ENCODE results near the gene P2RY2. TPM values are rescaled to one million over a fixed set of nuclear protein-coding genes. Genes with fewer than 3 reads are reported as not detected.

P2RY2 gene
- total RNA-seq, 2 experiments from 2014 or later = not detected

DNA sequence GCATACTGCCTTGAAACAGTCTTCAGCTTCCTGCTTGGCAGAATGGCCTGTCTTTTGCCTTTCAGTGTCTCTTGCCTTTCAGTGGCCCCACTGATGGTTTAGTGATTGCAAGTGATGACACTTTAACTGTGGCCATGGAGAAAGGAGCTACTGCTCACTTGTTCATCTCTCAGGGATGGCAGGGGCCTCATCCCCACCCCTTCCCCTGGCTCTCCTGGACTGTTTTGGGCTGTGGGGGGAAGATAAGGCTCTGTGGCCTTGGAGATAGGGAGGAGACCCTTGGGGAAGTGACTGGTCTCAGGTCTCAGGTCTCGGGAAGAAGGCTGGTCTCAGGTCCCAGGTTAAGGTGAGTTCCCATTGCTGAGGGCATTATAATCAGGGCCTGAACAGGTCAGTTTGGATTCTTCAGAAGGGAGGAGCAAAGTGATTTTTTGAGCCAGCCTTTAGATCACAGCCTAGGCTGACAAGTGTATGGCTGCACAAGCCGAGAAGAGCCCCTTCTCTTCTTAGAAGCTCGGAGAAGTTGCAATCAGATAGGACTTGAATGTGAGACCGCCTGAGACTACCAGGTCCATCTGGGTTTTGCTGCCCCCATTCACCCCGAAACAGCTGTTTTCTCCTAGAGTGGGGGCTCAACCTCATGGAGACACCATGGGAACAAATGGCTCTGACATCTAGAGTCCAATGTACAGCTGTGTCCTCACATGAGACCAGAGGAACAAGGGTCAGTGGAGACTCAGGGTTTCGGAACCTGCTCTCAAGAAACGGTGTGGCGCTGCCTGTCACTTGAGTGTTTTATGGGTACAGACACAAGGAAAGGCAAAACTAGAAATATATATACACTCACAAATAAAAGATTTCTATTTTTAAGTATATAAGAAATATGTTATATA lies 15.9 kb upstream of the P2RY2 start:
- CTCF ChIA-PET = interaction anchor here (1.0 to 1.1 kb wide), 2 partner anchors 12 to 133 kb away, joined by 3 read pairs; no protein-coding TSS in a partner anchor
- no peak for ATAC-seq
- H3K27ac Mint-ChIP-seq = no peak overlapping the region
- H3K27me3 Mint-ChIP-seq = peaks cover 35% of the 10 kb centered on the region
- H3K9me3 Mint-ChIP-seq (ENCODE audit: low read depth) = no peaks in the 10 kb centered on the region
- peaks cover 8% of the 10 kb centered on the region for H3K4me1 Mint-ChIP-seq
- no peak overlapping the region for H3K4me3 Mint-ChIP-seq
- H3K36me3 Mint-ChIP-seq = no peaks in the 10 kb centered on the region
- DNase-seq = no peak

DNA sequence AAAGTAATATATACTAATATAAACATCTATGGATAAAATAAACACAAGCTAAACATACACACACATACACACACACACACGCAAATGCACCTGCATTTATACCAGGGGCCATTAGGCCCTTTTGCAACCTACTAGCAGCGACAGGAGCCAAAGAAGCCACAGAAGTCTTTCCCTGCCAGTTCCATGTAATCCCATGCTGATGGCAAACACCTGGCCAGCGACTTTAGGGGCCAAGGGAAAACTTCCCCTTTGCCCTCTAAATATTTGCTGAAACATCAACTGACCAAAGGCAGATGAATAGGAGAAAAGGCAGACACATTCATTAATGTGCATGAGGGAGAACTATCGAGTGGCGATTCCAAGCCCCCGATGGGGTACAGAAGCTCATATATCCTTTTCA lies 14.8 kb upstream of the P2RY2 start:
- Mint-ChIP-seq H3K36me3 (no peaks in the 10 kb centered on the region), H3K9me3 (ENCODE audit: low read depth) (no peaks in the 10 kb centered on the region), H3K27me3 (peaks cover 35% of the 10 kb centered on the region), H3K4me3 (no peak overlapping the region), H3K27ac (no peak overlapping the region), H3K4me1 (peaks cover 8% of the 10 kb centered on the region)
- DNase-seq (no peak), ATAC-seq (no peak)
- CTCF ChIA-PET = interaction anchor here (1.3 kb wide), 1 partner anchor 9 kb away, joined by 4 read pairs; no protein-coding TSS in a partner anchor

- peaks cover 8% of the 10 kb centered on the region for H3K4me1 Mint-ChIP-seq
- ATAC-seq = no peak
- no peaks in the 10 kb centered on the region for H3K36me3 Mint-ChIP-seq
- peaks cover 33% of the 10 kb centered on the region for H3K27me3 Mint-ChIP-seq
- CTCF ChIA-PET = interaction anchor here (1.3 kb wide), 1 partner anchor 8 kb away, joined by 4 read pairs; no protein-coding TSS in a partner anchor
- H3K4me3 Mint-ChIP-seq = no peak overlapping the region
- H3K27ac Mint-ChIP-seq = no peak overlapping the region
- DNase-seq = no peak
- no peaks in the 10 kb centered on the region for H3K9me3 Mint-ChIP-seq (ENCODE audit: low read depth)
Measured at GRCh38 chr11:73203790-73204189, 14.3 kb upstream of the P2RY2 start.

- Mint-ChIP-seq H3K4me1 (peaks cover 8% of the 10 kb centered on the region), H3K9me3 (ENCODE audit: low read depth) (no peaks in the 10 kb centered on the region), H3K27me3 (peaks cover 37% of the 10 kb centered on the region), H3K4me3 (no peak overlapping the region), H3K27ac (no peak overlapping the region), H3K36me3 (no peaks in the 10 kb centered on the region)
- ATAC-seq (no peak), DNase-seq (no peak)
- CTCF ChIA-PET = no interaction called here
Measured at GRCh38 chr11:73204711-73205121, 13.4 kb upstream of the P2RY2 start.

DNA sequence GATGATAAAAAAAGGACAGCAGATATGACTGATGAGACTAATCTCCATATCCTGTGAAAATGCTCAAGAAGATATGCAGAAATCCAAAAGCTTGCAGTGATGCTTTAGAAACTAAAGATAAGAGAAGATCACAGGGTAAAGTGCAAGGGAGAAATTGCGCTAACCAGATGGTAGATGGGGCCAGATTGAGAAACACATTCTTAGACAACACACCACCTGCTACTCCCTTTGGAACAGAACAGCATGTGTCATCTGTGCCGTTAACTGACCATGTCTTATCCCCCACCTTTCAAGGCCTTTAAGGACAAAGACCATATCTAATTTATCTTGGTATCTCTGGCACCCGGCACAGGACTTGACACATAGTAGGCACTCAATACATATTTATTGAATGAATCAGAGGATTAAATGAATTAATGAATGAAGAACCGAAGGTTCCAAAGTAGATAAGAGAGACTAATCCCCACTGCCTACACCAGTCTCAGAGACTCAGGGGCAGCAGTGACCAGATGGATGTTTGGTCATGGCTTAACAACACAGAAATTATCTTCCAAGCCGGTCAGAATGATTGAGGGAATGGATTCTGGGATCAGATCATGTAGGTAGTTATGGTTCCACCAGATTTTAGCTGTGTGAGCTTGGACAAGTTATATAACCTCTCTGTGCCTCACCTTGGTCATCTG lies 12.3 kb upstream of the P2RY2 start:
- no peaks in the 10 kb centered on the region for H3K9me3 Mint-ChIP-seq (ENCODE audit: low read depth)
- no peaks in the 10 kb centered on the region for H3K36me3 Mint-ChIP-seq
- H3K4me3 Mint-ChIP-seq = no peak overlapping the region
- CTCF ChIA-PET = interaction anchor here (0.6 to 2.2 kb wide), 4 partner anchors 13 to 102 kb away, joined by 3 to 6 read pairs (median 4); partner anchors contain the start of gene ARHGEF17
- DNase-seq (no peak), ATAC-seq (no peak)
- H3K27me3 Mint-ChIP-seq = peaks cover 41% of the 10 kb centered on the region
- peaks cover 8% of the 10 kb centered on the region for H3K4me1 Mint-ChIP-seq
- no peak overlapping the region for H3K27ac Mint-ChIP-seq

- Mint-ChIP-seq H3K9me3 (ENCODE audit: low read depth) (no peaks in the 10 kb centered on the region), H3K27ac (no peak overlapping the region), H3K36me3 (no peaks in the 10 kb centered on the region), H3K27me3 (peaks cover 45% of the 10 kb centered on the region), H3K4me1 (peaks cover 8% of the 10 kb centered on the region), H3K4me3 (no peak overlapping the region)
- ATAC-seq (no peak), DNase-seq (no peak)
- CTCF ChIA-PET = interaction anchor here (0.7 to 2.2 kb wide), 4 partner anchors 14 to 82 kb away, joined by 3 to 6 read pairs (median 4); no protein-coding TSS in a partner anchor
Measured at GRCh38 chr11:73206801-73207200, 11.3 kb upstream of the P2RY2 start.

DNA sequence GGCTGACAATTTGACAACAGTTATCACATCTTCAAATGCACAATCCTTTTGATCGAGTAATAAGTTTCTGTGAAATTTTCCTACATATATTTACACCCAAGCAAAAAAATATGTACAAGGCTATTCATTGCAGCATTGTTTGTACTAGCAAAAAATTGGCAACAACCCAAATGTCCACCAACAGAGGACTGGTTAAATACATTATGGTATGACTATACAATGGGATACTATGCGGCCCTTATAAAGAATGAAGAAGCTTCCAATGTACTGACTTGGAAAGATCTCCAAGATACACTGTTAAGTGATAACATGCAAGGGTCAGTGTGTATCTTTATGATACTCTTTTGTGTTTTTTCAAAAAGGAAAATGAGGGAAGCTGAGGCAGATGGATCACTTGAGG lies 8.2 kb upstream of the P2RY2 start:
- CTCF ChIA-PET = no interaction called here
- no peaks in the 10 kb centered on the region for H3K36me3 Mint-ChIP-seq
- DNase-seq = no peak
- no peak overlapping the region for H3K27ac Mint-ChIP-seq
- no peak overlapping the region for H3K4me3 Mint-ChIP-seq
- ATAC-seq = no peak
- H3K4me1 Mint-ChIP-seq = peaks cover 4% of the 10 kb centered on the region
- no peaks in the 10 kb centered on the region for H3K9me3 Mint-ChIP-seq (ENCODE audit: low read depth)
- peaks cover 37% of the 10 kb centered on the region for H3K27me3 Mint-ChIP-seq

DNA sequence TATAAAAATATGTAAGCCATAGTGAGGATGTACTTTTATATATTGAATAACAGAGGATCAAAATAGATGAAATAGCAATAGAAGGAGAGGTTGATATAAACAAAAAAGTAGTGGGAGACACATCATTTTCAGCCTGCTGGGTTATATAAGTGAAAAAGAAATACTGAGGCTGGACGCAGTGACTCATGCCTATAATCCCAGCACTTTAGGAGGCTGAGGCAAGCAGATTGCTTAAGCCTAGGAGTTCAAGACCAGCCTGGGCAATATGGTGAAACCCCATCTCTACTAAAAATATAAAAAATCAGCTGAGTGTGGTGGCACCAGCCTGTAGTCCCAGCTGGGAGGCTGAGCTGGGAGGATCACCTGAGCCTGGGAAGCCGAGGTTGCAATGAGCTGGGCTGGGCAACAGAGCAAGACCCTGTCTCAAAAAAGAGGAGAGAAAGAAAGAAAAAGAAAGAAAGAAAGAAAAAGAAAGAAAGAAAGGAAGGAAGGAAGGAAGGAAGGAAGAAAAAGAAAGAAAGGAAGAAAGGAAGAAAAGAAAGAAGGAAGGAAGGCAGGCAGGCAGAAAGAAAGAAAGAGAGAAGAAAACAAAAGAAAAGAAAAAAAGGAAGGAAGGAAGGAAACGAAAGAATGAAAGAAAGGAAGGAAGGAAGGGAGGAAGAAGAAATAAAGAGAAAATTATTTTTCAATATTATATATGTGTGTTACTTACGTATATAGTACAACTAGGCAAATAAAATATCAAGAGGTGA lies 7.0 kb upstream of the P2RY2 start:
- no peaks in the 10 kb centered on the region for H3K36me3 Mint-ChIP-seq
- no peak for ATAC-seq
- CTCF ChIA-PET = interaction anchor here (0.6 kb wide), 1 partner anchor 32 kb away, joined by 3 read pairs; no protein-coding TSS in a partner anchor

DNA sequence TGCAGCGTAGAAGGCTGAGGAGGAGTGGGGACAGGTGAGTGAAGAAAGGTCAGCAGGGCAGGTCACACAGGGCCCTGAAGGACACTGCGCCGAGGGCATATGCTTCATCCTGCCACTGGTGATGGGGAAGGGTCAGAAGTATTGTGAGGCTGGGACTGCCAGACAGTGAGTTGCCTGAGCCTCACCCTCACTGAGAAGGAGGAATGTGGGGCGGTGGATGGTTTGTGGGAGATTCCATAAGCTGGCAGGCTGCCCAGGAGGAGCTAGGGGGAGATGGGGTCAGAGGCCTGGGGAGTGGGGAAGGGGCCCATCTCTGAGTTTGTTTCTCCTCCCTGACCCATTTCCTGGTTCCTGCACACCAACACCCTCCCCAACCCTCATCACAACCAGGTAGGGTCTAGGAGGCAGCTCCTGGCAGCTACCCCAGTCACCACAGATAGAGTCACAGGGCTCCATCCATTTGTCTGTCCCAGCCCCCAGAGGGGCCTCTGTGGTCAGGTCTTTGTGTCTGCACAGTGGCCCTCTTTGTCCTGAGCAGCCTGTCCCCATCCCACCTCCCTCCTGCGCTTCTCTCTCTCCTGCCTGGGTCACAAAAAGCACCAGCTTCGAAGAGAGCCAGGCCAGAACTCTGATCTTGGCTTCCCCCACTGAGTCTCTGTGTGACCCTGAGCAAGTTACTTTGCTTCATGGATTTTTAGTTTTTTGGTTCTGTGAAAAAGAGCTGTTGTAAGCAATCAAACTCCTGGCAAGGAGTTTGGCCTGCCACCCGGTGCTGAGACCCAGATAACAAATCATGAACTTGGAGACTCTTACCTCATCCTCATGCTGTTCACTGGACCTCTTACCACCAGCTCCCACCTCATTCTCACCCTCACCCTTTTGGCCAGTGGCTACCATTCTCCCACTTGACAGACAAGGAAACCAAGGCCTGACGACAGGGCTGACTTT lies 4.6 kb upstream of the P2RY2 start:
- H3K9me3 Mint-ChIP-seq (ENCODE audit: low read depth) = no peaks in the 10 kb centered on the region
- CTCF ChIA-PET = interaction anchor here (0.9 to 2.4 kb wide), 5 partner anchors 12 to 71 kb away, joined by 3 to 8 read pairs (median 3); no protein-coding TSS in a partner anchor
- H3K4me3 Mint-ChIP-seq = no peak overlapping the region
- H3K27ac Mint-ChIP-seq = no peak overlapping the region
- H3K4me1 Mint-ChIP-seq = peaks cover 2% of the 10 kb centered on the region
- ATAC-seq = no peak
- no peaks in the 10 kb centered on the region for H3K36me3 Mint-ChIP-seq
- peaks cover 26% of the 10 kb centered on the region for H3K27me3 Mint-ChIP-seq
- no peak for DNase-seq

More for the DNA sequence above, 7.0 kb upstream of the P2RY2 start:
- H3K4me3 Mint-ChIP-seq = no peak overlapping the region
- DNase-seq = no peak
- H3K9me3 Mint-ChIP-seq (ENCODE audit: low read depth) = no peaks in the 10 kb centered on the region
- H3K27me3 Mint-ChIP-seq = peaks cover 25% of the 10 kb centered on the region
- no peak overlapping the region for H3K27ac Mint-ChIP-seq
- no peaks in the 10 kb centered on the region for H3K4me1 Mint-ChIP-seq

DNA sequence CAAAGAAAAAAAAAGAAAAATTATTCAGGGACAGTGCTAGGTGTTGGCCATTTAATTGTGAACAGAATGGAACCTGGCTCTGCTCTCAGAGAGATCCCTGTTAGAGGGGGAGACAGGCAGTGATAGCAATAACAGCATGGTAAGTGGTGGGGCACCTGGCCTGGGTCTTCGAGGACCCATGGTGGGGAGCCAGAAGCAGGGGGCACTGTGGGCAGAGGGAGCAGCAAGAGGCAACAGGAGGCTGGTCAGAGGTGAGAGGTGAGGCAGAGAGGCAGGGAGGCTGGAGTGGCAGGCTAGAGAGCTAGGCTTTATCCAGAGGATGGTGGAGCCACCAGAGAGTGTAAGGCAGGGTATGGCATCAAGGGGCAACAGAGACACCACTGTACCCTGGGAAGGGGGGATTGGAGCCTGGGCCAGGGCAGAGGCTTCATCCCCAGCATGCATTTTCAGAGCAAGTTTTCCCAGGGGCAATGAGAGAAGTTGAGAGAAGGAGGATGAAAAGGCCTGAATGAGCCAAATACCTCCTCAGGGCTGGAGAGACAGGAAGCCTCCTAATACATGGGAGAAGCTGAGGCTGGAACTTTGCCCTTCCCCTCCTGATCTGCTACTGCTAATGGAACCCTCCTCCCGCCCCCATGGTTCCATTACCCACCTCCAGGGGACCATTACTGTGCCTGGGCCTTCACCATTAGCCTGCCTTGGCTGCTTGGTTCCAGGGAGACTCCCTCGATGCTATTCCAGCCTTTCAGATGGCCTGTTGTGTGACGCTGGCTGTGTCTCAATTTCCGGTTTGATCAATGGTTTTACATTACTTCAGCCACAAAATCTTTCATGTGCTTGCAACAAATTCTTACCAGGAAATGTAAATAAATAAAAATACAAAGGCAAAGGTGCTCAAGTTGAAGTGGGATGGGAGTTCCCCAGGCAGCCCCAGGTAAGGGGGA lies 2.6 kb upstream of the P2RY2 start:
- Mint-ChIP-seq H3K27ac (no peak overlapping the region), H3K9me3 (ENCODE audit: low read depth) (no peaks in the 10 kb centered on the region), H3K4me1 (peaks cover 3% of the 10 kb centered on the region), H3K36me3 (no peaks in the 10 kb centered on the region), H3K27me3 (peaks cover 38% of the 10 kb centered on the region), H3K4me3 (no peak overlapping the region)
- CTCF ChIA-PET = interaction anchor here (1.3 kb wide), 1 partner anchor 74 kb away, joined by 4 read pairs; no protein-coding TSS in a partner anchor
- ATAC-seq (no peak), DNase-seq (no peak)

- H3K4me1 Mint-ChIP-seq = peaks cover 3% of the 10 kb centered on the region
- ATAC-seq = no peak
- CTCF ChIA-PET = interaction anchor here (1.3 kb wide), 1 partner anchor 73 kb away, joined by 4 read pairs; no protein-coding TSS in a partner anchor
- no peak overlapping the region for H3K27ac Mint-ChIP-seq
- peaks cover 36% of the 10 kb centered on the region for H3K27me3 Mint-ChIP-seq
- no peak overlapping the region for H3K4me3 Mint-ChIP-seq
- H3K9me3 Mint-ChIP-seq (ENCODE audit: low read depth) = no peaks in the 10 kb centered on the region
- no peaks in the 10 kb centered on the region for H3K36me3 Mint-ChIP-seq
- DNase-seq = no peak
Measured at GRCh38 chr11:73216465-73216864, 1.6 kb upstream of the P2RY2 start.
